ENCODE measurements around the gene PDZD4.

PDZD4 gene

DNA sequence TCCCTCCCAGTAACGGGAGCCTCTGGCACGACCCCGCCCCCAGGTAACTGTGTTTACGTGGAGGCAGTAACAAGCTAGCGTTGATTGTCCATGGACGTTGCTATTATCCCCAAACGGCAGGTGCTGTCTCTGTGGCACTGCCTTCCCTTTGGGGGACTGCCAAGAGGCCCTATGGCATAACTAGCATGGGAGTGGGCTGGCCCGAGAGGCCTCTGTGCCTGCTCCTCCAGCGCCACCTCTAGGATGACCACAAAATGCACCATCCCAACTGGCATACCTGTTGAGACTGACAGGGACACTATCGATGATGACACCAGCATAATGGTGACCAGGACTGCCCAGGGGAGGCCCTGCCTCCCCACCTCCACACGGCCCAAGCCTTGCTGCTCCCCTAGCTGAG, 48.0 kb downstream of the PDZD4 start:
- DNase-seq (ENCODE audit: extremely low read depth, low read depth): no peak

DNA sequence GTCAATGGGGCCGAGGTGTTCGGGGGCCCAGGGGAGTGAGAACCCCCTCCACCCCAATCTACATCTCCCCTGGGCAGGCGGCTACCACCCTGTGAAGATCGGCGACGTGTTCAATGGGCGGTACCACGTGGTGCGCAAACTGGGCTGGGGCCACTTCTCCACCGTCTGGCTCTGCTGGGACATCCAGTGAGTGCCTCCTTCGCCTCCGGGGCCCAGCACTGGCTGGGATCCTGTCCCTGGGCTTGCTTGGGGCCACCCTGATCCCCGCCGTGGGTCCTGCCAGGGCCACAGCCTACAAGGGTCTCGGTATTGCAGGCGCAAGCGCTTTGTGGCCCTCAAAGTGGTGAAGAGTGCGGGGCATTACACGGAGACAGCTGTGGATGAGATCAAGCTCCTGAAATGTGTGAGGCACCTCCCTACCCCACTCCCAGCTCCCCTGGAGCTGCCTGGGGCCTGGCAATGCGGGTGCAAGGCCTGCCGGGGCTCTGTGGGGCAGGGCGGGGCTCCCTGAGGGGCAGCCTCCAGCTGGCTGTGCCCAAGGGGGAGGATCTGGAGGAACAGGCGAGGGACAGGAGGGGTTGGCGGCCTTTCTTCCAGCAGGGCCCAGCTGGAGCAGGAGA, 48.8 kb downstream of the PDZD4 start:
- no peak overlapping the region for H3K4me3 ChIP-seq (replicated peaks; ENCODE audit: low read depth, low read length)
- DNase-seq (ENCODE audit: extremely low read depth, low read depth): no peak
- TF ChIP-seq, protein P1, sequence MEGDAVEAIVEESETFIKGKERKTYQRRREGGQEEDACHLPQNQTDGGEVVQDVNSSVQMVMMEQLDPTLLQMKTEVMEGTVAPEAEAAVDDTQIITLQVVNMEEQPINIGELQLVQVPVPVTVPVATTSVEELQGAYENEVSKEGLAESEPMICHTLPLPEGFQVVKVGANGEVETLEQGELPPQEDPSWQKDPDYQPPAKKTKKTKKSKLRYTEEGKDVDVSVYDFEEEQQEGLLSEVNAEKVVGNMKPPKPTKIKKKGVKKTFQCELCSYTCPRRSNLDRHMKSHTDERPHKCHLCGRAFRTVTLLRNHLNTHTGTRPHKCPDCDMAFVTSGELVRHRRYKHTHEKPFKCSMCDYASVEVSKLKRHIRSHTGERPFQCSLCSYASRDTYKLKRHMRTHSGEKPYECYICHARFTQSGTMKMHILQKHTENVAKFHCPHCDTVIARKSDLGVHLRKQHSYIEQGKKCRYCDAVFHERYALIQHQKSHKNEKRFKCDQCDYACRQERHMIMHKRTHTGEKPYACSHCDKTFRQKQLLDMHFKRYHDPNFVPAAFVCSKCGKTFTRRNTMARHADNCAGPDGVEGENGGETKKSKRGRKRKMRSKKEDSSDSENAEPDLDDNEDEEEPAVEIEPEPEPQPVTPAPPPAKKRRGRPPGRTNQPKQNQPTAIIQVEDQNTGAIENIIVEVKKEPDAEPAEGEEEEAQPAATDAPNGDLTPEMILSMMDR (IDR thresholded peaks at IDR 0.05; ENCODE audit: low read depth, low read length, missing control alignments): no peak

More for the DNA sequence above, 48.0 kb downstream of the PDZD4 start:
- no peak overlapping the region for H3K4me3 ChIP-seq (replicated peaks; ENCODE audit: low read depth, low read length)
- TF ChIP-seq, protein P1 (IDR thresholded peaks at IDR 0.05; ENCODE audit: low read depth, low read length, missing control alignments): no peak

DNA sequence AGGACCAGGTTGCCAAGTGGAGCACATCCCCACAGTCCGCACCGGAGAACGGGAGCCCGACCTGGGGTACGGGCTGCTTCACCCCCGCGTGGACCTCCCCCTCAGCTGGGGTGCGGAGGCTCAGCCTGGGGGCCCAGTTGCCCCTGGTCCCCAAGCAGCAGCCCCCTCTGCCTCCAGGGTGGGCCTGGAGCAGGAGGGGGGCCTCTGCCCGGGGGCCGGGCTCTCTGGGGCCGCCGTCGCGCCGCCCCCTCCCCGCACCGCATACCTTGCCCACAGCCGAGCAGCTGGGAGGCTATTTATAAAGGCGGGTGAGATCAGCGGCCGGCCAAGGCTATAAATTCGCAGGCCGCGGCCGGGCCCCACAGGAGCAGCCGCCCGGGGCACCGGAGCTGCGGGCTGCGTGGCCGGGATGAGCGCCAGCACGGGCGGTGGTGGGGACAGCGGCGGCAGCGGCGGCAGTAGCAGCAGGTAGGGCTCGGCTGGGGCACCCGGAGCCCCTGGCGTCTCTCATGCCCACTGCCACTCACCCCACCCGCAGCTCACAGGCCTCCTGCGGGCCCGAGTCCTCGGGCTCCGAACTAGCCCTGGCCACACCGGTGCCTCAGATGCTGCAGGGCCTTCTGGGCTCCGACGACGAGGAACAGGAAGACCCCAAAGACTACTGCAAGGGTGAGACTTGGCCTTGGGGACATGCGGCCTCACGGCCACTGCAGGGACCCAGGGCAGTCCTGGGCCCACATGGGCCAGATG, 49.5 kb downstream of the PDZD4 start, which contains the start of gene SRPK3:
Gene SRPK3 (plus strand): TSS at position 364 of the 750 bp plus-strand sequence. CDS start 46 bp downstream, at position 410.
- no peak within 1 kb of the TSS for H3K4me3 ChIP-seq (replicated peaks; ENCODE audit: low read depth, low read length)
- no peak for DNase-seq (ENCODE audit: extremely low read depth, low read depth)
- TF ChIP-seq, protein P1 (IDR thresholded peaks at IDR 0.05; ENCODE audit: low read depth, low read length, missing control alignments): no peak

DNA sequence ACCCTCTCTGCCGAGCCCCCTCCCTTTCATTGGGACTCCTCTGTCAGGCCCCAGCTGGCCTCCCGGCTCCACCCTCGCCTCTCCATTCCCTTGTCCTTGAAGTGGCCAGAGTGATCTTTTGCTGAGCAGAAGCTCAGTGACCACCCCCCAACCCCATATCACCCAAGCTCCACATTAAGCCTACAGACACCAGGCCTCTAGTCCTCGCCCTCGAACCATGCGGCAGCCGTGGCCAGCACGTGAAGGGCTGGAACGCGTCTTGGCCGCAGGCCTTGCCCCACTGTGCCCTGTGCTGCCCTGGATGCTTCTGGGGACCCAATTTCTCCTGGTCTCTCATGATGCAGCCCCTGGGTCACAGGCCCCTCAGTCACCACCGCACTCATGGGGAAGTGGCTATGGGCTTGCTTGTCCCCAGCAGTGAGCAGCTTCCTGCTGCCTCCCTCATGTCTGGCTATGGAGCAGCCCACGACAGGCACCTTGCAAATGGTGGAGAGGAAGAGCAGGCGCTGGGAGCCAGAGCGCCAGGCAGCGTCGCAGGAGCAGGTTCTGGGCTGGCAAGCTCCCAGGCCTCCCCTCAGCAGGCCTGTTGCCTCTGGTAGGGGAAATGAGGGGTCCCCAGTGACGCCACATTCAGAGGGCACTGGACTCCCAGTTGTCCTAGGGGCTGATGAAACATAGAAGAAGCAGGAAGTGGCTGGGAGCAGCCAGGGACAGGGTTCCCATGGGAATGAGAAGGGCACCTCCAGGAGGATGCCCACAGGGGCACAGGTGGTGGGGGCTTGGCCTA, 50.3 kb downstream of the PDZD4 start:
- TF ChIP-seq, protein P1 (IDR thresholded peaks at IDR 0.05; ENCODE audit: low read depth, low read length, missing control alignments): no peak
- H3K4me3 ChIP-seq (replicated peaks; ENCODE audit: low read depth, low read length): no peak overlapping the region
- no peak for DNase-seq (ENCODE audit: extremely low read depth, low read depth)

DNA sequence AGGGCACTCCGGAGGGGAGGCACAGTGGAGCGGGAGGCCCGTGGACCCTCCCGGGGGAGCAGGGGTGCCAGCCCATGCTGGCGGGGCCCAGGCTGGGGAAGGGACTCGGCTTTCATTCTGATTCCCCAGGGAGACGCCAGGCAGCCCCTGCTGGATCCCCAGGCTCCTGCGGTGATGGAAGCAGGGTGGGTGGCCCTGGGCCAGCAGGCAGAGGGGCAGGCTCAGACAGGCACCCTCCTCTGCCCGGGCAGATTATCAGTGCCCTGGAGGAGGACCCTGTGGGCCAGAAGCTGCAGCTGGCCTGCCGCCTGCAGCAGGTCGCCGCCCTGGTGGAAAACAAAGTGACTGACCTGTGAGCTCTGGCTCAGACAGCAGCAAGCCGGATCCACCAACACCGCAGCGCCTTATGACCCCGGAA, 51.7 kb downstream of the PDZD4 start:
- no peak for DNase-seq (ENCODE audit: extremely low read depth, low read depth)
- H3K4me3 ChIP-seq (replicated peaks; ENCODE audit: low read depth, low read length): no peak overlapping the region
- TF ChIP-seq, protein P1 (IDR thresholded peaks at IDR 0.05; ENCODE audit: low read depth, low read length, missing control alignments): no peak

DNA sequence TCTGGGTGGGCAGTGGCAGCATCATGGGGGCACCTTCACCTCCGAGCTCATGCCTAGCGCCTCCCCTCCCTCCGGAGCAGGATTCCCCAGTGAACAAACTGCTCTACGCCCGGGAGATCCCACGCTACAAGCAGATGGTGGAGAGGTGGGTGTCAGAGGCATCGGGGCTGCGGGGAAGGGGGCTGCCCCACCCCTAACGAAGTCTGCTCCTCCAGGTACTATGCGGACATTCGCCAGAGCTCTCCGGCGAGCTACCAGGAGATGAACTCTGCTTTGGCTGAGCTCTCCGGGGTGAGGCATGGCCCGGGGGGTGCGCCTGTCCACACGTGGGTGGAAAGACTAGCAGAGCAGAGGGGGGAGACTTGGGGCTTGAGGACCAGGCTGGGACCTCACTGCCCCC, 52.2 kb downstream of the PDZD4 start:
- TF ChIP-seq, protein P1 (IDR thresholded peaks at IDR 0.05; ENCODE audit: low read depth, low read length, missing control alignments): no peak
- H3K4me3 ChIP-seq (replicated peaks; ENCODE audit: low read depth, low read length): no peak overlapping the region
- DNase-seq (ENCODE audit: extremely low read depth, low read depth): no peak

Measured in HFF-Myc (cell line).